OCI-LY1 (cell line): ENCODE measurements around the gene RTF2.

ENCODE experiments used
- H2AFZ ChIP-seq: fragments of 200-600 bp; sonication (generic), shearing (Covaris generic); 2 replicates; pipeline ENCODE4 v1.6.0; 2014; ENCODE audit warnings: antibody characterized with exemption, mild to moderate bottlenecking, low read length
- H3F3A ChIP-seq: fragments of 200-600 bp; sonication (generic), shearing (Covaris generic); 2 replicates; pipeline ENCODE4 v1.6.0; 2014; ENCODE audit warnings: mild to moderate bottlenecking, antibody characterized with exemption, low read length, moderate library complexity; ENCODE audit not compliant: insufficient read depth
- H3K27ac ChIP-seq: fragments of 200-600 bp; sonication (generic); 2 replicates; pipeline ENCODE4 v1.5.1; 2014; ENCODE audit warnings: low read length, mixed run types, mild to moderate bottlenecking, low read depth; ENCODE audit not compliant: poor library complexity, severe bottlenecking
- H3K27me3 ChIP-seq: fragments of 200-600 bp; sonication (generic); 2 replicates; pipeline ENCODE4 v1.6.0; 2014; ENCODE audit warnings: antibody characterized with exemption, mild to moderate bottlenecking, low read length, moderate library complexity; ENCODE audit not compliant: insufficient read depth
- H3K36me3 ChIP-seq: fragments of 200-600 bp; sonication (generic); 2 replicates; pipeline ENCODE4 v1.6.1; 2014; ENCODE audit warnings: mild to moderate bottlenecking, antibody characterized with exemption, low read length, moderate library complexity, mixed read lengths; ENCODE audit not compliant: insufficient read depth
- H3K4me1 ChIP-seq: fragments of 200-600 bp; sonication (generic); 2 replicates; pipeline ENCODE4 v1.5.1; 2014; ENCODE audit warnings: mild to moderate bottlenecking, low read length, moderate library complexity; ENCODE audit not compliant: insufficient read depth, severe bottlenecking
- H3K4me2 ChIP-seq: fragments of 200-600 bp; sonication (generic), shearing (Covaris generic); 2 replicates; pipeline ENCODE4 v1.6.1; 2014; ENCODE audit warnings: low read length
- H3K4me3 ChIP-seq: fragments of 200-600 bp; sonication (generic); 2 replicates; pipeline ENCODE4 v1.5.1; 2014; ENCODE audit warnings: low read length, low read depth, mild to moderate bottlenecking, mixed read lengths; ENCODE audit not compliant: poor library complexity, severe bottlenecking
- H3K79me2 ChIP-seq: fragments of 200-600 bp; shearing (Covaris generic); 2 replicates; pipeline ENCODE4 v1.6.1; 2016; ENCODE audit warnings: mixed run types, low read length, mixed read lengths; ENCODE audit not compliant: insufficient read depth
- H3K9ac ChIP-seq: fragments of 200-600 bp; sonication (generic), shearing (Covaris generic); 2 replicates; pipeline ENCODE4 v1.6.1; 2014; ENCODE audit warnings: mild to moderate bottlenecking, low read length, mixed read lengths
- H3K9me2 ChIP-seq: fragments of 200-600 bp; sonication (generic), shearing (Covaris generic); 2 replicates; pipeline ENCODE4 v1.6.1; 2014; ENCODE audit warnings: low read depth, mild to moderate bottlenecking, low read length, mixed read lengths
- H3K9me3 ChIP-seq: fragments of 200-600 bp; shearing (Covaris generic); 2 replicates; pipeline ENCODE4 v1.6.1; 2014; ENCODE audit warnings: low read length, mixed read lengths
- H4K20me1 ChIP-seq: fragments of 200-600 bp; sonication (generic), shearing (Covaris generic); 2 replicates; pipeline ENCODE4 v1.6.0; 2016; ENCODE audit warnings: mild to moderate bottlenecking, low read length; ENCODE audit not compliant: insufficient read depth
- EZH2 ChIP-seq: fragments of 200-600 bp; sonication (generic), shearing (Covaris generic); IDR thresholded peaks from 2 replicates; pipeline ENCODE4 v1.8.0; 2017; ENCODE audit warnings: borderline replicate concordance, mixed run types, mild to moderate bottlenecking, antibody characterized with exemption, low read length, moderate library complexity, mixed read lengths
- TF ChIP-seq, protein P1 (sequence below): fragments of 200-600 bp; sonication (generic), shearing (Covaris generic); IDR thresholded peaks from 2 replicates; pipeline ENCODE4 v1.5.1; 2017; ENCODE audit warnings: mild to moderate bottlenecking, antibody characterized with exemption, low read length, moderate library complexity, mixed read lengths

The RTF2 gene

DNA sequence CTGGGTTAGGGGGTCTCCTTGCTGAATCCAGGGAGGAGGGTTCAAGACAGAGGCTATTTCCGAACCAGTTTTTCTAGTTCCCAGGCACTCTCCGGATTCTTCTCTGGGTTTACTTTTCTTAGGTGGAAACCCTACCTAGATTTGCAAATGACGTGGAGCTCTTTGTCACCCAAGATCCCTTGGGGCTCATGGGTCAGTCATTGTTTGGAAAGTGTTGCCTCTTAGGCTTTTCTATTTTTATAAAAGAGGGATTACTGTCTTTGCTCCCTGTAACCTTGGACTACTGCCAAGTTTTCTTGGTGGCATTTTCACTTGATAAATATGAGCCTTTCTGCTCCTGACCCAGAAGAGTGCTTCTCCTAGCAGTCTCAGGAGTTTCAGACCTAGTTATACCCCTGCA is 98.2 kb downstream of the RTF2 start:
- Histone ChIP-seq H3K36me3 (no peaks in the 10 kb centered on the region), H3K9me2 (no peaks in the 10 kb centered on the region), H3K4me1 (no peaks in the 10 kb centered on the region), H3K9me3 (no peaks in the 10 kb centered on the region), H3K9ac (no peak overlapping the region), H4K20me1 (no peaks in the 10 kb centered on the region), H3F3A (no peaks in the 10 kb centered on the region), H2AFZ (no peak overlapping the region), H3K27ac (no peak overlapping the region), H3K4me3 (no peak overlapping the region), H3K4me2 (no peak overlapping the region), H3K27me3 (no peaks in the 10 kb centered on the region), H3K79me2 (no peaks in the 10 kb centered on the region)
- TF ChIP-seq, protein P1, sequence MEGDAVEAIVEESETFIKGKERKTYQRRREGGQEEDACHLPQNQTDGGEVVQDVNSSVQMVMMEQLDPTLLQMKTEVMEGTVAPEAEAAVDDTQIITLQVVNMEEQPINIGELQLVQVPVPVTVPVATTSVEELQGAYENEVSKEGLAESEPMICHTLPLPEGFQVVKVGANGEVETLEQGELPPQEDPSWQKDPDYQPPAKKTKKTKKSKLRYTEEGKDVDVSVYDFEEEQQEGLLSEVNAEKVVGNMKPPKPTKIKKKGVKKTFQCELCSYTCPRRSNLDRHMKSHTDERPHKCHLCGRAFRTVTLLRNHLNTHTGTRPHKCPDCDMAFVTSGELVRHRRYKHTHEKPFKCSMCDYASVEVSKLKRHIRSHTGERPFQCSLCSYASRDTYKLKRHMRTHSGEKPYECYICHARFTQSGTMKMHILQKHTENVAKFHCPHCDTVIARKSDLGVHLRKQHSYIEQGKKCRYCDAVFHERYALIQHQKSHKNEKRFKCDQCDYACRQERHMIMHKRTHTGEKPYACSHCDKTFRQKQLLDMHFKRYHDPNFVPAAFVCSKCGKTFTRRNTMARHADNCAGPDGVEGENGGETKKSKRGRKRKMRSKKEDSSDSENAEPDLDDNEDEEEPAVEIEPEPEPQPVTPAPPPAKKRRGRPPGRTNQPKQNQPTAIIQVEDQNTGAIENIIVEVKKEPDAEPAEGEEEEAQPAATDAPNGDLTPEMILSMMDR: no peak
- no peak for TF ChIP-seq EZH2
